Measurements from ENCODE around the gene CCK. TPM values are rescaled to one million over a fixed set of nuclear protein-coding genes. Genes with fewer than 3 reads are reported as not detected.
"Not testable (repeated sequence)": the region's sequence is repeated elsewhere in the genome, so short reads cannot be mapped to it uniquely, and the experiment has no call there.

Gene CCK
- total RNA-seq, 1 donor from 2014 or later: 7.8 TPM

GRCh38 chr3:42290966-42291714 lies 25.2 kb upstream of the CCK start:
- H3K27ac ChIP-seq (ENCODE audit: low read depth, low read length): no peak overlapping the region
- H3K36me3 ChIP-seq (ENCODE audit: control insufficient read depth in 3 of 3, insufficient read depth in 3 of 3, low read length in 3 of 3): no peaks in the 10 kb centered on the region
- H3K27me3 ChIP-seq (ENCODE audit: control insufficient read depth in 3 of 3, insufficient read depth in 3 of 3, low read length in 3 of 3): peaks cover 0 to 6% (median 2%) of the 10 kb centered on the region in 3 donors
- no peaks in the 10 kb centered on the region for H3K4me1 ChIP-seq (ENCODE audit: control insufficient read depth in 3 of 3, insufficient read depth in 3 of 3, low read length in 3 of 3)
- peaks cover 0 to 3% (median 0%) of the 10 kb centered on the region in 3 donors for H3K9me3 ChIP-seq (ENCODE audit: control insufficient read depth in 3 of 3, low read length in 3 of 3)
- no peak overlapping the region for H3K9ac ChIP-seq (ENCODE audit: low read depth in 1 of 3, low read length in 3 of 3)
- no peak overlapping the region for H3K4me3 ChIP-seq (ENCODE audit: low read length in 3 of 3)

GRCh38 chr3:42289026-42289425 lies 23.0 kb upstream of the CCK start:
- Histone ChIP-seq H3K27me3 (ENCODE audit: control insufficient read depth in 3 of 3, insufficient read depth in 3 of 3, low read length in 3 of 3) (peaks cover 0 to 2% (median 2%) of the 10 kb centered on the region in 3 donors), H3K9ac (ENCODE audit: low read depth in 1 of 3, low read length in 3 of 3) (no peak overlapping the region), H3K27ac (ENCODE audit: low read depth, low read length) (no peak overlapping the region), H3K4me3 (ENCODE audit: low read length in 3 of 3) (no peak overlapping the region), H3K9me3 (ENCODE audit: control insufficient read depth in 3 of 3, low read length in 3 of 3) (no peaks in the 10 kb centered on the region), H3K4me1 (ENCODE audit: control insufficient read depth in 3 of 3, insufficient read depth in 3 of 3, low read length in 3 of 3) (no peaks in the 10 kb centered on the region), H3K36me3 (ENCODE audit: control insufficient read depth in 3 of 3, insufficient read depth in 3 of 3, low read length in 3 of 3) (no peaks in the 10 kb centered on the region)

- Histone ChIP-seq H3K9ac (ENCODE audit: low read depth in 1 of 3, low read length in 3 of 3) (no peak overlapping the region), H3K36me3 (ENCODE audit: control insufficient read depth in 3 of 3, insufficient read depth in 3 of 3, low read length in 3 of 3) (no peaks in the 10 kb centered on the region), H3K9me3 (ENCODE audit: control insufficient read depth in 3 of 3, low read length in 3 of 3) (no peaks in the 10 kb centered on the region), H3K4me3 (ENCODE audit: low read length in 3 of 3) (no peak overlapping the region), H3K27me3 (ENCODE audit: control insufficient read depth in 3 of 3, insufficient read depth in 3 of 3, low read length in 3 of 3) (peaks cover 0 to 2% (median 2%) of the 10 kb centered on the region in 3 donors), H3K4me1 (ENCODE audit: control insufficient read depth in 3 of 3, insufficient read depth in 3 of 3, low read length in 3 of 3) (no peaks in the 10 kb centered on the region), H3K27ac (ENCODE audit: low read depth, low read length) (no peak overlapping the region)
These were observed 22.4 kb upstream of the CCK start for GRCh38 chr3:42288385-42288784.

GRCh38 chr3:42287423-42287822 lies 21.4 kb upstream of the CCK start:
- H3K27ac ChIP-seq (ENCODE audit: low read depth, low read length); H3K27me3 ChIP-seq (ENCODE audit: control insufficient read depth in 3 of 3, insufficient read depth in 3 of 3, low read length in 3 of 3); H3K9me3 ChIP-seq (ENCODE audit: control insufficient read depth in 3 of 3, low read length in 3 of 3); H3K9ac ChIP-seq (ENCODE audit: low read depth in 1 of 3, low read length in 3 of 3); H3K36me3 ChIP-seq (ENCODE audit: control insufficient read depth in 3 of 3, insufficient read depth in 3 of 3, low read length in 3 of 3); H3K4me1 ChIP-seq (ENCODE audit: control insufficient read depth in 3 of 3, insufficient read depth in 3 of 3, low read length in 3 of 3); H3K4me3 ChIP-seq (ENCODE audit: low read length in 3 of 3): not testable (repeated sequence)

- Histone ChIP-seq H3K9me3 (ENCODE audit: control insufficient read depth in 3 of 3, low read length in 3 of 3) (peaks cover 0 to 6% (median 0%) of the 10 kb centered on the region in 3 donors), H3K27ac (ENCODE audit: low read depth, low read length) (no peak overlapping the region), H3K4me1 (ENCODE audit: control insufficient read depth in 3 of 3, insufficient read depth in 3 of 3, low read length in 3 of 3) (no peaks in the 10 kb centered on the region), H3K4me3 (ENCODE audit: low read length in 3 of 3) (no peak overlapping the region), H3K36me3 (ENCODE audit: control insufficient read depth in 3 of 3, insufficient read depth in 3 of 3, low read length in 3 of 3) (no peaks in the 10 kb centered on the region), H3K9ac (ENCODE audit: low read depth in 1 of 3, low read length in 3 of 3) (no peak overlapping the region), H3K27me3 (ENCODE audit: control insufficient read depth in 3 of 3, insufficient read depth in 3 of 3, low read length in 3 of 3) (no peaks in the 10 kb centered on the region)
These were observed 11.7 kb upstream of the CCK start for GRCh38 chr3:42277676-42278075.

- no peak overlapping the region for H3K27ac ChIP-seq (ENCODE audit: low read depth, low read length)
- no peaks in the 10 kb centered on the region for H3K4me1 ChIP-seq (ENCODE audit: control insufficient read depth in 3 of 3, insufficient read depth in 3 of 3, low read length in 3 of 3)
- no peaks in the 10 kb centered on the region for H3K36me3 ChIP-seq (ENCODE audit: control insufficient read depth in 3 of 3, insufficient read depth in 3 of 3, low read length in 3 of 3)
- H3K27me3 ChIP-seq (ENCODE audit: control insufficient read depth in 3 of 3, insufficient read depth in 3 of 3, low read length in 3 of 3): no peaks in the 10 kb centered on the region
- peaks cover 0 to 6% (median 0%) of the 10 kb centered on the region in 3 donors for H3K9me3 ChIP-seq (ENCODE audit: control insufficient read depth in 3 of 3, low read length in 3 of 3)
- no peak overlapping the region for H3K4me3 ChIP-seq (ENCODE audit: low read length in 3 of 3)
- H3K9ac ChIP-seq (ENCODE audit: low read depth in 1 of 3, low read length in 3 of 3): no peak overlapping the region
These were observed 10.5 kb upstream of the CCK start for GRCh38 chr3:42276141-42277132.

GRCh38 chr3:42275217-42275616 lies 9.2 kb upstream of the CCK start:
- Histone ChIP-seq H3K27me3 (ENCODE audit: control insufficient read depth in 3 of 3, insufficient read depth in 3 of 3, low read length in 3 of 3) (peaks cover 0 to 4% (median 0%) of the 10 kb centered on the region in 3 donors), H3K9ac (ENCODE audit: low read depth in 1 of 3, low read length in 3 of 3) (no peak overlapping the region), H3K36me3 (ENCODE audit: control insufficient read depth in 3 of 3, insufficient read depth in 3 of 3, low read length in 3 of 3) (no peaks in the 10 kb centered on the region), H3K4me1 (ENCODE audit: control insufficient read depth in 3 of 3, insufficient read depth in 3 of 3, low read length in 3 of 3) (no peaks in the 10 kb centered on the region), H3K27ac (ENCODE audit: low read depth, low read length) (no peak overlapping the region), H3K4me3 (ENCODE audit: low read length in 3 of 3) (no peak overlapping the region), H3K9me3 (ENCODE audit: control insufficient read depth in 3 of 3, low read length in 3 of 3) (peaks cover 0 to 5% (median 0%) of the 10 kb centered on the region in 3 donors)

- Histone ChIP-seq H3K27ac (ENCODE audit: low read depth, low read length) (no peak overlapping the region), H3K4me3 (ENCODE audit: low read length in 3 of 3) (no peak overlapping the region), H3K36me3 (ENCODE audit: control insufficient read depth in 3 of 3, insufficient read depth in 3 of 3, low read length in 3 of 3) (no peaks in the 10 kb centered on the region), H3K9me3 (ENCODE audit: control insufficient read depth in 3 of 3, low read length in 3 of 3) (no peaks in the 10 kb centered on the region), H3K27me3 (ENCODE audit: control insufficient read depth in 3 of 3, insufficient read depth in 3 of 3, low read length in 3 of 3) (peaks cover 0 to 4% (median under 1%) of the 10 kb centered on the region in 3 donors), H3K4me1 (ENCODE audit: control insufficient read depth in 3 of 3, insufficient read depth in 3 of 3, low read length in 3 of 3) (no peaks in the 10 kb centered on the region), H3K9ac (ENCODE audit: low read depth in 1 of 3, low read length in 3 of 3) (no peak overlapping the region)
These were observed 8.3 kb upstream of the CCK start for GRCh38 chr3:42274266-42274665.

- Histone ChIP-seq H3K36me3 (ENCODE audit: control insufficient read depth in 3 of 3, insufficient read depth in 3 of 3, low read length in 3 of 3) (no peaks in the 10 kb centered on the region), H3K27ac (ENCODE audit: low read depth, low read length) (no peak overlapping the region), H3K4me1 (ENCODE audit: control insufficient read depth in 3 of 3, insufficient read depth in 3 of 3, low read length in 3 of 3) (no peaks in the 10 kb centered on the region), H3K9ac (ENCODE audit: low read depth in 1 of 3, low read length in 3 of 3) (no peak overlapping the region), H3K4me3 (ENCODE audit: low read length in 3 of 3) (no peak overlapping the region), H3K27me3 (ENCODE audit: control insufficient read depth in 3 of 3, insufficient read depth in 3 of 3, low read length in 3 of 3) (peaks cover 0 to 9% (median 7%) of the 10 kb centered on the region in 3 donors), H3K9me3 (ENCODE audit: control insufficient read depth in 3 of 3, low read length in 3 of 3) (no peaks in the 10 kb centered on the region)
These were observed 7.4 kb upstream of the CCK start for GRCh38 chr3:42273361-42273760.

- H3K27me3 ChIP-seq (ENCODE audit: control insufficient read depth in 3 of 3, insufficient read depth in 3 of 3, low read length in 3 of 3): peaks cover 7 to 17% (median 11%) of the 10 kb centered on the region in 3 donors
- H3K9me3 ChIP-seq (ENCODE audit: control insufficient read depth in 3 of 3, low read length in 3 of 3): no peaks in the 10 kb centered on the region
- no peaks in the 10 kb centered on the region for H3K4me1 ChIP-seq (ENCODE audit: control insufficient read depth in 3 of 3, insufficient read depth in 3 of 3, low read length in 3 of 3)
- H3K9ac ChIP-seq (ENCODE audit: low read depth in 1 of 3, low read length in 3 of 3): no peak overlapping the region
- H3K27ac ChIP-seq (ENCODE audit: low read depth, low read length): no peak overlapping the region
- H3K4me3 ChIP-seq (ENCODE audit: low read length in 3 of 3): no peak overlapping the region
- H3K36me3 ChIP-seq (ENCODE audit: control insufficient read depth in 3 of 3, insufficient read depth in 3 of 3, low read length in 3 of 3): no peaks in the 10 kb centered on the region
These were observed 5.8 kb upstream of the CCK start for GRCh38 chr3:42271786-42272185.

Data from skeletal muscle tissue (tissue), 4 donors.